HG02610 (cell line): Measurements from ENCODE around the gene RPRML.
"Not testable (repeated sequence)": the region's sequence is repeated elsewhere in the genome, so short reads cannot be mapped to it uniquely, and the experiment has no call there.

Experiments
- ATAC-seq: cut with Tn5 transposase; IDR thresholded peaks from one replicate; pipeline ENCODE4 v1.9.1; 2021; ENCODE audit warnings: mild to moderate bottlenecking, moderate library complexity; ENCODE audit not compliant: unreplicated experiment

RPRML gene

GRCh38 chr17:46979147-46979863 is at the start of gene RPRML:
RPRML (minus strand) TSS chr17:46979253; CDS start chr17:46979007, 246 bp downstream.
- no peak for ATAC-seq

GRCh38 chr17:47016966-47017365 is 37.9 kb upstream of the RPRML start:
- not testable (repeated sequence) for ATAC-seq

- ATAC-seq = no peak
These were observed 34.3 kb upstream of the RPRML start for GRCh38 chr17:47013341-47013740.

- ATAC-seq = no peak
These were observed 33.4 kb upstream of the RPRML start for GRCh38 chr17:47012457-47012856.

GRCh38 chr17:47009759-47010594 is 30.9 kb upstream of the RPRML start:
- no peak for ATAC-seq

- no peak for ATAC-seq
These were observed 25.9 kb upstream of the RPRML start for GRCh38 chr17:47004906-47005305.

GRCh38 chr17:47003864-47004263 is 24.8 kb upstream of the RPRML start:
- ATAC-seq = not testable (repeated sequence)

GRCh38 chr17:46995841-46996571 is 17.0 kb upstream of the RPRML start:
- no peak for ATAC-seq

- no peak for ATAC-seq
These were observed 15.9 kb upstream of the RPRML start for GRCh38 chr17:46994993-46995392.

GRCh38 chr17:46991617-46992016 is 12.6 kb upstream of the RPRML start:
- no peak for ATAC-seq

GRCh38 chr17:46989637-46990431 is 10.8 kb upstream of the RPRML start:
- no peak for ATAC-seq

GRCh38 chr17:46987927-46988326 is 8.9 kb upstream of the RPRML start:
- not testable (repeated sequence) for ATAC-seq

GRCh38 chr17:46986366-46986765 is 7.3 kb upstream of the RPRML start:
- ATAC-seq = no peak

GRCh38 chr17:46984892-46985291 is 5.8 kb upstream of the RPRML start:
- no peak for ATAC-seq

- no peak for ATAC-seq
These were observed 5.3 kb upstream of the RPRML start for GRCh38 chr17:46984341-46984740.

- ATAC-seq = no peak
These were observed 4.7 kb upstream of the RPRML start for GRCh38 chr17:46983782-46984181.

- ATAC-seq = no peak
These were observed 3.5 kb upstream of the RPRML start for GRCh38 chr17:46982577-46982976.

- no peak for ATAC-seq
These were observed 435 bp downstream of the RPRML start for GRCh38 chr17:46978489-46979146.

GRCh38 chr17:46977750-46978488 is 1.1 kb downstream of the RPRML start:
- no peak for ATAC-seq
